ENCODE results near the gene LATS1.

The LATS1 gene

GRCh38 chr6:149660028-149660427, 57.9 kb downstream of the LATS1 start:
- TF ChIP-seq ELF4 (IDR thresholded peaks at IDR 0.05) (no peak), ZNF384 (IDR thresholded peaks at IDR 0.05) (no peak), FOXK2 (IDR thresholded peaks at IDR 0.05) (no peak), ARNT (IDR thresholded peaks at IDR 0.05) (no peak), SP1 (IDR thresholded peaks at IDR 0.05) (no peak), FOXA1 (IDR thresholded peaks at IDR 0.05) (no peak)
- ChIA-PET POLR2A (interaction anchor here (0.8 to 3.1 kb wide), 2 partner anchors 13 to 94 kb away, joined by 3 to 14 read pairs; partner anchors contain the start of genes GINM1 and KATNA1), CTCF (no interaction called here)
- DNase-seq (ENCODE audit: extremely low spot score) = no peak

- DNase-seq (ENCODE audit: extremely low spot score) = no peak
- no peak for TF ChIP-seq L3MBTL2 (conservative IDR thresholded peaks at IDR 0.05)
- no peak for TF ChIP-seq SUZ12 (IDR thresholded peaks at IDR 0.05)
- TF ChIP-seq ARNT (IDR thresholded peaks at IDR 0.05) = no peak
- TF ChIP-seq TARDBP (IDR thresholded peaks at IDR 0.05) = no peak
- no peak for TF ChIP-seq BHLHE40 (IDR thresholded peaks at IDR 0.05; ENCODE audit: borderline replicate concordance)
- no peak for TF ChIP-seq ZNF384 (IDR thresholded peaks at IDR 0.05)
- TF ChIP-seq SP1 (IDR thresholded peaks at IDR 0.05) = no peak
- TF ChIP-seq NFRKB (IDR thresholded peaks at IDR 0.05) = no peak
- TF ChIP-seq FOXM1 (IDR thresholded peaks at IDR 0.05; ENCODE audit: borderline replicate concordance) = no peak
- no peak for TF ChIP-seq FOXK2 (IDR thresholded peaks at IDR 0.05)
- TF ChIP-seq CTBP1 (IDR thresholded peaks at IDR 0.05; ENCODE audit: borderline replicate concordance) = no peak
- TF ChIP-seq PKNOX1 (IDR thresholded peaks at IDR 0.05) = no peak
- no peak for TF ChIP-seq FOXA1 (IDR thresholded peaks at IDR 0.05)
- TF ChIP-seq HDGF (IDR thresholded peaks at IDR 0.05; ENCODE audit: borderline replicate concordance) = no peak
- TF ChIP-seq LEF1 (IDR thresholded peaks at IDR 0.05; ENCODE audit: borderline replicate concordance) = no peak
- no peak for TF ChIP-seq ELF4 (IDR thresholded peaks at IDR 0.05)
- POLR2A ChIA-PET = no interaction called here
- CTCF ChIA-PET = no interaction called here
These were observed 60.5 kb downstream of the LATS1 start for GRCh38 chr6:149657441-149657840.

GRCh38 chr6:149651056-149651455, 66.8 kb downstream of the LATS1 start:
- ChIA-PET POLR2A (no interaction called here), CTCF (no interaction called here)
- DNase-seq (ENCODE audit: extremely low spot score) = no peak
- TF ChIP-seq TARDBP (IDR thresholded peaks at IDR 0.05) = no peak
- TF ChIP-seq FOXA1 (IDR thresholded peaks at IDR 0.05) = no peak
- TF ChIP-seq FOXK2 (IDR thresholded peaks at IDR 0.05) = no peak
- TF ChIP-seq FOXM1 (IDR thresholded peaks at IDR 0.05; ENCODE audit: borderline replicate concordance) = no peak
- TF ChIP-seq PKNOX1 (IDR thresholded peaks at IDR 0.05) = no peak
- TF ChIP-seq CTBP1 (IDR thresholded peaks at IDR 0.05; ENCODE audit: borderline replicate concordance) = no peak
- no peak for TF ChIP-seq NFRKB (IDR thresholded peaks at IDR 0.05)
- no peak for TF ChIP-seq LEF1 (IDR thresholded peaks at IDR 0.05; ENCODE audit: borderline replicate concordance)

GRCh38 chr6:149648148-149649145, 69.5 kb downstream of the LATS1 start, which contains the start of gene KATNA1:
KATNA1 (minus strand) TSS chr6:149648714; CDS start chr6:149638547, 10,167 bp downstream.
- POLR2A ChIA-PET = interaction anchor here (0.6 to 2.4 kb wide), 5 partner anchors 12 to 103 kb away, joined by 3 to 14 read pairs (median 6); partner anchors contain the start of genes LATS1 and PPIL4
- CTCF ChIA-PET = interaction anchor here (0.6 kb wide), 2 partner anchors 374 to 743 kb away, joined by 3 read pairs; no protein-coding TSS in a partner anchor
- no peak for TF ChIP-seq HDGF (IDR thresholded peaks at IDR 0.05; ENCODE audit: borderline replicate concordance)
- TF ChIP-seq SP1 (IDR thresholded peaks at IDR 0.05) = no peak
- TF ChIP-seq ZNF384 (IDR thresholded peaks at IDR 0.05) = no peak
- peak; percentile 39; the same call in 1 of the 2 replicates for TF ChIP-seq ELF4 (IDR thresholded peaks at IDR 0.05)
- peak; percentile 99 for TF ChIP-seq L3MBTL2 (conservative IDR thresholded peaks at IDR 0.05)
- DNase-seq (ENCODE audit: extremely low spot score) = peak; percentile 98

GRCh38 chr6:149646599-149646998, 71.3 kb downstream of the LATS1 start:
- no peak for DNase-seq (ENCODE audit: extremely low spot score)
- ChIA-PET POLR2A (interaction anchor here (1.5 to 2.4 kb wide), 2 partner anchors 14 to 101 kb away, joined by 6 to 14 read pairs; partner anchors contain the start of gene PPIL4), CTCF (no interaction called here)
- no peak for TF ChIP-seq NFRKB (IDR thresholded peaks at IDR 0.05)
- no peak for TF ChIP-seq FOXA1 (IDR thresholded peaks at IDR 0.05)
- TF ChIP-seq FOXM1 (IDR thresholded peaks at IDR 0.05; ENCODE audit: borderline replicate concordance) = no peak
- TF ChIP-seq ELF4 (IDR thresholded peaks at IDR 0.05) = no peak
- no peak for TF ChIP-seq BHLHE40 (IDR thresholded peaks at IDR 0.05; ENCODE audit: borderline replicate concordance)
- TF ChIP-seq TARDBP (IDR thresholded peaks at IDR 0.05) = no peak
- no peak for TF ChIP-seq SUZ12 (IDR thresholded peaks at IDR 0.05)
- no peak for TF ChIP-seq LEF1 (IDR thresholded peaks at IDR 0.05; ENCODE audit: borderline replicate concordance)
- TF ChIP-seq FOXK2 (IDR thresholded peaks at IDR 0.05) = no peak
- TF ChIP-seq PKNOX1 (IDR thresholded peaks at IDR 0.05) = no peak
- no peak for TF ChIP-seq SP1 (IDR thresholded peaks at IDR 0.05)

Measured in HEK293T (cell line).